Central memory CD8-positive, alpha-beta T cell (primary cell): ENCODE results near the gene FAM227B.

ENCODE experiments used
- ATAC-seq: fragments of 150-1000 bp; cut with Tn5 transposase; replicated peaks from 2 replicates; pipeline ENCODE4 v1.10.0; 2022; ENCODE audit warnings: mild to moderate bottlenecking, moderate FRiP score, moderate number of reproducible peaks; ENCODE audit not compliant: poor library complexity, severe bottlenecking; ENCODE audit errors: extremely low read depth
- DNase-seq, 2 donors: peaks; one replicate each; pipeline ENCODE4 v3.0.0; 2021; ENCODE audit warnings: low spot score in 2 of 2
- H3K27ac Mint-ChIP-seq: one replicate; pipeline ENCODE4 v1.8.0; 2022; ENCODE audit warnings: low read depth, mild to moderate bottlenecking, moderate library complexity, mixed read lengths
- H3K27me3 Mint-ChIP-seq: one replicate; pipeline ENCODE4 v1.8.0; 2022; ENCODE audit warnings: mixed read lengths
- H3K36me3 Mint-ChIP-seq: one replicate; pipeline ENCODE4 v1.8.0; 2022; ENCODE audit warnings: mild to moderate bottlenecking, moderate library complexity, mixed read lengths; ENCODE audit not compliant: insufficient read depth
- H3K4me1 Mint-ChIP-seq: one replicate; pipeline ENCODE4 v1.8.0; 2022; ENCODE audit warnings: mixed read lengths
- H3K4me3 Mint-ChIP-seq: one replicate; pipeline ENCODE4 v1.8.0; 2022; ENCODE audit warnings: mild to moderate bottlenecking, moderate library complexity, mixed read lengths
- H3K9me3 Mint-ChIP-seq: one replicate; pipeline ENCODE4 v1.8.0; 2022; ENCODE audit warnings: mixed read lengths

The FAM227B gene

GRCh38 chr15:49315391-49315823 is 305.2 kb downstream of the FAM227B start:
- Mint-ChIP-seq H3K9me3 (no peaks in the 10 kb centered on the region), H3K36me3 (peaks cover 8% of the 10 kb centered on the region), H3K27ac (no peak overlapping the region), H3K4me1 (peaks cover 23% of the 10 kb centered on the region), H3K27me3 (no peaks in the 10 kb centered on the region), H3K4me3 (no peak overlapping the region)
- DNase-seq (no peak), ATAC-seq (no peak)

GRCh38 chr15:49314716-49315115 is 305.9 kb downstream of the FAM227B start:
- H3K4me1 Mint-ChIP-seq = peaks cover 23% of the 10 kb centered on the region
- peaks cover 9% of the 10 kb centered on the region for H3K36me3 Mint-ChIP-seq
- ATAC-seq (no peak), DNase-seq (no peak)
- no peak overlapping the region for H3K27ac Mint-ChIP-seq
- H3K4me3 Mint-ChIP-seq = no peak overlapping the region
- no peaks in the 10 kb centered on the region for H3K27me3 Mint-ChIP-seq
- no peaks in the 10 kb centered on the region for H3K9me3 Mint-ChIP-seq

GRCh38 chr15:49313650-49314049 is 307.0 kb downstream of the FAM227B start:
- Mint-ChIP-seq H3K4me1 (peaks cover 23% of the 10 kb centered on the region), H3K4me3 (no peak overlapping the region), H3K36me3 (peaks cover 8% of the 10 kb centered on the region), H3K9me3 (no peaks in the 10 kb centered on the region), H3K27me3 (no peaks in the 10 kb centered on the region), H3K27ac (no peak overlapping the region)
- ATAC-seq (no peak), DNase-seq (no peak)

- H3K4me3 Mint-ChIP-seq = no peak overlapping the region
- H3K9me3 Mint-ChIP-seq = no peaks in the 10 kb centered on the region
- DNase-seq = no peak
- ATAC-seq = no peak
- no peaks in the 10 kb centered on the region for H3K27me3 Mint-ChIP-seq
- peaks cover 11% of the 10 kb centered on the region for H3K36me3 Mint-ChIP-seq
- no peak overlapping the region for H3K27ac Mint-ChIP-seq
- H3K4me1 Mint-ChIP-seq = peaks cover 32% of the 10 kb centered on the region
Observed at GRCh38 chr15:49309889-49310288, 310.7 kb downstream of the FAM227B start.

- Mint-ChIP-seq H3K27ac (no peak overlapping the region), H3K27me3 (no peaks in the 10 kb centered on the region), H3K4me1 (peaks cover 32% of the 10 kb centered on the region), H3K9me3 (no peaks in the 10 kb centered on the region), H3K36me3 (peaks cover 8% of the 10 kb centered on the region), H3K4me3 (no peak overlapping the region)
- ATAC-seq (no peak), DNase-seq (no peak)
Observed at GRCh38 chr15:49308686-49309085, 311.9 kb downstream of the FAM227B start.

- Mint-ChIP-seq H3K36me3 (peaks cover 6% of the 10 kb centered on the region), H3K27ac (no peak overlapping the region), H3K27me3 (no peaks in the 10 kb centered on the region), H3K9me3 (no peaks in the 10 kb centered on the region), H3K4me1 (peaks cover 27% of the 10 kb centered on the region), H3K4me3 (no peak overlapping the region)
- DNase-seq (no peak), ATAC-seq (no peak)
Observed at GRCh38 chr15:49306551-49306950, 314.1 kb downstream of the FAM227B start.

- Mint-ChIP-seq H3K36me3 (peaks cover 6% of the 10 kb centered on the region), H3K9me3 (no peaks in the 10 kb centered on the region), H3K4me3 (no peak overlapping the region), H3K27ac (no peak overlapping the region), H3K27me3 (no peaks in the 10 kb centered on the region), H3K4me1 (peaks cover 38% of the 10 kb centered on the region)
- ATAC-seq (no peak), DNase-seq (no peak)
Observed at GRCh38 chr15:49303003-49303402, 317.6 kb downstream of the FAM227B start.

- Mint-ChIP-seq H3K36me3 (peaks cover 4% of the 10 kb centered on the region), H3K4me1 (peaks cover 36% of the 10 kb centered on the region), H3K27me3 (no peaks in the 10 kb centered on the region), H3K27ac (no peak overlapping the region), H3K9me3 (no peaks in the 10 kb centered on the region), H3K4me3 (no peak overlapping the region)
- DNase-seq = no peak
- ATAC-seq = no peak
Observed at GRCh38 chr15:49301562-49301961, 319.1 kb downstream of the FAM227B start.

GRCh38 chr15:49300856-49301255 is 319.8 kb downstream of the FAM227B start:
- H3K4me3 Mint-ChIP-seq = no peak overlapping the region
- H3K4me1 Mint-ChIP-seq = peaks cover 36% of the 10 kb centered on the region
- H3K9me3 Mint-ChIP-seq = peaks cover 5% of the 10 kb centered on the region
- no peak overlapping the region for H3K27ac Mint-ChIP-seq
- no peaks in the 10 kb centered on the region for H3K27me3 Mint-ChIP-seq
- no peak for ATAC-seq
- peaks cover 4% of the 10 kb centered on the region for H3K36me3 Mint-ChIP-seq
- DNase-seq = no peak

- Mint-ChIP-seq H3K36me3 (peaks cover 7% of the 10 kb centered on the region), H3K4me3 (no peak overlapping the region), H3K27me3 (no peaks in the 10 kb centered on the region), H3K9me3 (peaks cover 7% of the 10 kb centered on the region), H3K4me1 (peaks cover 29% of the 10 kb centered on the region), H3K27ac (no peak overlapping the region)
- no peak for ATAC-seq
- DNase-seq = no peak
Observed at GRCh38 chr15:49297584-49297983, 323.0 kb downstream of the FAM227B start.

GRCh38 chr15:49296258-49296657 is 324.4 kb downstream of the FAM227B start:
- peaks cover 12% of the 10 kb centered on the region for H3K36me3 Mint-ChIP-seq
- peaks cover 7% of the 10 kb centered on the region for H3K9me3 Mint-ChIP-seq

GRCh38 chr15:49293941-49294340 is 326.7 kb downstream of the FAM227B start:
- H3K36me3 Mint-ChIP-seq = peaks cover 10% of the 10 kb centered on the region

More at GRCh38 chr15:49296258-49296657, 324.4 kb downstream of the FAM227B start:
- H3K27me3 Mint-ChIP-seq = no peaks in the 10 kb centered on the region
- DNase-seq (no peak), ATAC-seq (no peak)
- peaks cover 26% of the 10 kb centered on the region for H3K4me1 Mint-ChIP-seq
- H3K4me3 Mint-ChIP-seq = no peak overlapping the region
- H3K27ac Mint-ChIP-seq = peak overlapping the region; percentile 47

GRCh38 chr15:49290191-49290590 is 330.4 kb downstream of the FAM227B start:
- Mint-ChIP-seq H3K4me1 (peaks cover 12% of the 10 kb centered on the region), H3K36me3 (peaks cover 15% of the 10 kb centered on the region), H3K27ac (no peak overlapping the region), H3K9me3 (no peaks in the 10 kb centered on the region), H3K27me3 (no peaks in the 10 kb centered on the region), H3K4me3 (no peak overlapping the region)
- no peak for ATAC-seq
- no peak for DNase-seq

More at GRCh38 chr15:49293941-49294340, 326.7 kb downstream of the FAM227B start:
- H3K4me3 Mint-ChIP-seq = no peak overlapping the region
- H3K4me1 Mint-ChIP-seq = peaks cover 15% of the 10 kb centered on the region
- H3K27me3 Mint-ChIP-seq = no peaks in the 10 kb centered on the region
- H3K27ac Mint-ChIP-seq = no peak overlapping the region
- peaks cover 7% of the 10 kb centered on the region for H3K9me3 Mint-ChIP-seq
- ATAC-seq (no peak), DNase-seq (no peak)

GRCh38 chr15:49288391-49288790 is 332.2 kb downstream of the FAM227B start:
- H3K27ac Mint-ChIP-seq = peak overlapping the region; percentile 30
- H3K9me3 Mint-ChIP-seq = no peaks in the 10 kb centered on the region
- ATAC-seq (no peak), DNase-seq (no peak)
- H3K27me3 Mint-ChIP-seq = no peaks in the 10 kb centered on the region
- peaks cover 22% of the 10 kb centered on the region for H3K36me3 Mint-ChIP-seq
- H3K4me1 Mint-ChIP-seq = peaks cover 13% of the 10 kb centered on the region
- H3K4me3 Mint-ChIP-seq = no peak overlapping the region
